Measurements from ENCODE around the gene PHC2.
A peak's percentile ranks its signal among the peaks of the same experiment; 100 is the strongest.

GRCh38 chr1:33343539-33343938 is 87.4 kb downstream of the PHC2 start:
- TF ChIP-seq CTCF (IDR thresholded peaks at IDR 0.05) (no peak), POLR2A (IDR thresholded peaks at IDR 0.05) (peak; percentile 48)
